Esophagus muscularis mucosa (tissue), 3 donors: ENCODE data around the gene TMED10.

Experiments
- EP300 ChIP-seq: sonication (generic); formaldehyde crosslinking; IDR thresholded peaks from one replicate; pipeline ENCODE4 v1.6.1; 2017; ENCODE audit warnings: antibody characterized with exemption
- TF ChIP-seq, protein P1 (sequence below), 3 experiments: fragments of 200-600 bp in 2 of 3; fragments of 450-650 bp in 1 of 3; sonication (generic) in 2 of 3; IDR thresholded peaks; one replicate each; pipeline ENCODE4 v1.5.1; 2017 to 2019; ENCODE audit warnings: antibody characterized with exemption in 3 of 3, mild to moderate bottlenecking in 2 of 3, moderate library complexity in 1 of 3

DNA sequence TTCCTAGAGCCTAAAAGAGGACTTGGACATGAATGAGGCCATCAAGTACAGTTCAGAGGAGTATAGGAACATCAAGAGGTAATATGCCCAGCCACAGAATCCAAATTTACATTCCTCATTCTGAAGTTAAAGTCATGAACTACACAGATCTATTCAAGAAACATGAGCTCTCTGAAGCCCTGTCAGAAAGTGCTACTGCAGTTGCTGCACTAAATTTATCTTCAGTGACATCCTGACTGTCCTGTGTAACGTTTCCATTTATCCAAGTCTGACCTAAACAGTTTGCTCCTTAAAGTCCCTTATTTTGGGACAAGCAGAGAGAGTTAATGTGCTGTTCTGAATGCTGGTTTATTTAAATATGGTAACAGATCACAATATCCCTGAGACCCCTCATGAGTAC is 77.7 kb downstream of the TMED10 start:
- TF ChIP-seq EP300: no peak
- TF ChIP-seq, protein P1, sequence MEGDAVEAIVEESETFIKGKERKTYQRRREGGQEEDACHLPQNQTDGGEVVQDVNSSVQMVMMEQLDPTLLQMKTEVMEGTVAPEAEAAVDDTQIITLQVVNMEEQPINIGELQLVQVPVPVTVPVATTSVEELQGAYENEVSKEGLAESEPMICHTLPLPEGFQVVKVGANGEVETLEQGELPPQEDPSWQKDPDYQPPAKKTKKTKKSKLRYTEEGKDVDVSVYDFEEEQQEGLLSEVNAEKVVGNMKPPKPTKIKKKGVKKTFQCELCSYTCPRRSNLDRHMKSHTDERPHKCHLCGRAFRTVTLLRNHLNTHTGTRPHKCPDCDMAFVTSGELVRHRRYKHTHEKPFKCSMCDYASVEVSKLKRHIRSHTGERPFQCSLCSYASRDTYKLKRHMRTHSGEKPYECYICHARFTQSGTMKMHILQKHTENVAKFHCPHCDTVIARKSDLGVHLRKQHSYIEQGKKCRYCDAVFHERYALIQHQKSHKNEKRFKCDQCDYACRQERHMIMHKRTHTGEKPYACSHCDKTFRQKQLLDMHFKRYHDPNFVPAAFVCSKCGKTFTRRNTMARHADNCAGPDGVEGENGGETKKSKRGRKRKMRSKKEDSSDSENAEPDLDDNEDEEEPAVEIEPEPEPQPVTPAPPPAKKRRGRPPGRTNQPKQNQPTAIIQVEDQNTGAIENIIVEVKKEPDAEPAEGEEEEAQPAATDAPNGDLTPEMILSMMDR (IDR thresholded peaks at IDR 0.05): no peak
